Subcutaneous abdominal adipose tissue (tissue), 5 donors: ENCODE data around the gene USP20.
A peak's percentile ranks its signal among the peaks of the same experiment; 100 is the strongest.

Experiments used
- H3K27ac ChIP-seq: one replicate; pipeline ENCODE4 v1.7.0; 2013; ENCODE audit warnings: low read depth, mild to moderate bottlenecking, inconsistent platforms, low read length, moderate library complexity
- H3K27me3 ChIP-seq, 5 donors: one replicate each; pipeline ENCODE4 v1.7.0; 2013; ENCODE audit warnings: low read length in 5 of 5, inconsistent platforms in 1 of 5; ENCODE audit not compliant: control insufficient read depth in 5 of 5, insufficient read depth in 4 of 5
- H3K36me3 ChIP-seq, 5 donors: one replicate each; pipeline ENCODE4 v1.7.0; 2013; ENCODE audit warnings: low read length in 5 of 5; ENCODE audit not compliant: control insufficient read depth in 5 of 5, insufficient read depth in 5 of 5
- H3K4me1 ChIP-seq, 5 donors: one replicate each; pipeline ENCODE4 v1.7.0; 2013; ENCODE audit warnings: low read length in 5 of 5, mild to moderate bottlenecking in 3 of 5, moderate library complexity in 1 of 5; ENCODE audit not compliant: control insufficient read depth in 5 of 5, insufficient read depth in 5 of 5
- H3K4me3 ChIP-seq, 5 donors: one replicate each; pipeline ENCODE4 v1.7.0; 2013; ENCODE audit warnings: low read length in 5 of 5, low read depth in 1 of 5
- H3K9ac ChIP-seq, 5 donors: one replicate each; pipeline ENCODE4 v1.7.0; 2013; ENCODE audit warnings: low read length in 5 of 5, mild to moderate bottlenecking in 4 of 5, moderate library complexity in 3 of 5
- H3K9me3 ChIP-seq, 5 donors: one replicate each; pipeline ENCODE4 v1.7.0; 2013; ENCODE audit warnings: low read length in 5 of 5; ENCODE audit not compliant: control insufficient read depth in 5 of 5
- donor health status: healthy.
- donor health status: healthy.
- donor health status: healthy.
- donor health status: healthy.
- donor health status: healthy.

The USP20 gene

DNA sequence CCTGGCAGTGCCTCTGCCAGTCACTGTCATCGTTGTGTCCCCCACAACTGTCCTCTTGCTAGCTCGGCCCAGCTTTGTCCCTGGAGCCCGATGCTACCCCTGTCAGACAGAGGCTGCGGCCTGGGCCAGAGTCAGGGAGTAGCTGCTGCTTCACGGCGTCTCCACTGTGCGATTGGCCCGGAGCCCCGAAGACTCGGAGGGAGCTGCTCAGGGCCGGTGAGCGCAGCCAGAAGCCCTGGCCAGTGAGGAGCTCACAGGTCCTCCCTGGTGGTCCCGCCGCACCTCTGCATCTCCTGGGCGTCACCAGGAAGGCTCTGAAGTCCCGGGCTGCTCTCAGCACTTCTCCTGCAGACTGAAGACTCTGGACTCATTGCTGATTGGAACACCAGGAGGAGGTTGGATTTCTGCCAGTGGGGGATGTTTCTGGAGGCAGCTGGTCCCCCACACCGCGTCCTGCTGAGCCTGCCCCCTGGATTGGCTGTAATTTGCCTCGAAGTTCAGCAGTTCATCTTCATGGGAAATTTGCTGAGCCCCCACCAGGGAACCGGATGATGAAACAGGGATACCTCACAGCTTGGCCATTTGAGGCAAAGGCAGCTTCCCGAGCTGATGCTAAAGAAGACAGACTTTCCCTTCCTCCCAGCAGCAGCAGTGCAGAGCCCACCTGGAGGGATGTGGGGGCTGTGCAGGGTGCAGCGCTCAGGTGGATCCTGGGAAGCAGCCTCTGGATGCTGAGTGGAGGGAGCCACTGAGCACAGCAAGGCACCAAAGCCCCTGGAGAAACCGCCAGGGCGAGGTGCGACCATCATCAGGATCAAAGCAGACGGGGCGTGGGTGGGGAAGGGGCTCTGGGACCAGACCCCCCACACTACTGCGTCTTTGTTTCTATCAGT is 45.6 kb downstream of the USP20 start:
- H3K9ac ChIP-seq, result no peak overlapping the region
- peaks cover 0 to 46% (median 18%) of the 10 kb centered on the region in 5 donors for H3K36me3 ChIP-seq
- H3K4me3 ChIP-seq, result no peak overlapping the region
- no peaks in the 10 kb centered on the region for H3K27me3 ChIP-seq
- H3K27ac ChIP-seq, result no peak overlapping the region
- peaks cover 0 to 21% (median 19%) of the 10 kb centered on the region in 5 donors for H3K4me1 ChIP-seq
- no peaks in the 10 kb centered on the region for H3K9me3 ChIP-seq

DNA sequence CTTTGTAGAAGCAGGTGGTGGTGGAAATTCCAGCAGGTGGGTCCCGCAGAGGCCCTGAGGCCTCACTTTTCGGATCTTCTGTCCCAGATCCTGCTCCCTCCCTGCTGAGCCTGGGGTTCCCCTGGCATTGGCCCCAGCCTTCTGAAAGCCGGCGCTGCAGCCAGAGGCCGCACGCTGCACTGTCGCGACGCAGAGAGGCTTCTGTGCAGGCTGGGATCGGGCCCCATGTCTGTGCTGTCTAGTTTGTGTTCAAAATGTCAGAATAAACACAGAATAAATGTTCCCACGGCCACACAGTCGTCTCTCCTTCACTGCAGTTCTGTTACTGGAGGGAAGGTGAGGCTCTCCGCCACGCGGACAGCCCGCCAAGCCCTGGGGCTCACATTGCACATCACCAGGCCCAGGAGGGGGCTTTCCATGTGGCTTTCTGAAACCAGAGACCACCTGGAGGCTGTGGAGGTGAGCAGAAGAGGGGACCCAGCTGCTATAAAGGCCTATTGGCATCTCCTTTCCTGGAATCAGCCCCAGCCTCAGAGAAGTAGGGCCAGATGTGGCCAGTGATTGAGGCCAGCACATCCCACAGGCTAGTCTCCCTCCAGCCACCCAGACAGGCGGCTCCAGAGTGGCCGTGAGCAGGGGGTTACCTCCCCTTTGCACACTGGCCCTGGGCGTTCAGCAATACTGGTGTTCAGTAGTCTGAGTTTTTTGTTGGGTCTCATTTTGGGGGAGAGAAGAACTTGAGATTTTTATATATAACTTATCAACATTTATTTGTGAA is 46.5 kb downstream of the USP20 start:
- Histone ChIP-seq H3K27me3 (no peaks in the 10 kb centered on the region), H3K36me3 (peaks cover 0 to 42% (median 13%) of the 10 kb centered on the region in 5 donors), H3K9me3 (no peaks in the 10 kb centered on the region), H3K4me1 (peaks cover 3 to 29% (median 27%) of the 10 kb centered on the region in 5 donors), H3K4me3 (no peak overlapping the region), H3K27ac (no peak overlapping the region), H3K9ac (no peak overlapping the region)

DNA sequence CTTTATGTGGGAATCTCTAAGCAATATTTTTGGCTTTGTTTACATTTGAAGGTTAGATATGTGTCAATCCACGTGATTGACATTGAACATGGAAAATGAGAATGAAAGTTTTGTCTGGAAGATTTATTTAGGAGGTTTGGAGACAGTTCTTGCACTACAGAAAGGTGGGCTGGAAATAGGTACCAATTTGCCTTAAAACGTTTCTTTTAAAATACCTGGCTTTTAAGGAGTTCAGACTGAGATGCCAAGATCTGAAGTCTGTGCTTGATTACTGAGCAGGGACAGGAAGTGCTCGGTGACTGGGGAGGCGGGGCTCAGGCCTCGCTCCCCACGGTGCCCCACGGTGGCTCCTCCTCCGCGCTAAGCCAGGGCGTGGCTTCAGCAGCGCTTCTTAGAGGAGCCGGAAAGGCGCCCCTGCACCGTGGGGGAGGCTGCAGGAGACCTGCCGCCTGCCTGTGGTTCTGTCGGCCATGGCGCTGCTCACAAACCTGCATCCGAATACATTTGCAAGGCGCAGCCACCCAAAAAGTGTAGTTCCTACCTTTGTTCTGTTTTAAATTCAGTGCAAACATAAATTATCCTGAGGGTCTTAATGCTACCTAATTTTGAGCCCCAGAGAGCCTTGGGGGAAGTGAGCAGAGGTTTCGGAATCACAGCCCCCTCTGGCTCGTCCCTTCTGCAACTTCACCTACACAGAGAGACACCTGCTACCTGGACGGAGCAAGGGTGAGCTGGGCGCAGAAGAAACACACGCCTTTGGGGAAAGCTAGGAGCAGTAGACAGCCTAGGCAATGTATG is 49.2 kb downstream of the USP20 start:
- H3K9ac ChIP-seq, result peak overlapping the region in 3 of 5 donors; percentile 59 to 80 (median 76)
- H3K36me3 ChIP-seq, result peaks cover 0 to 34% (median 5%) of the 10 kb centered on the region in 5 donors
- peak overlapping the region; percentile 54 to 79 (median 62) for H3K4me3 ChIP-seq
- H3K9me3 ChIP-seq, result no peaks in the 10 kb centered on the region
- H3K27me3 ChIP-seq, result no peaks in the 10 kb centered on the region
- peak overlapping the region; percentile 57 for H3K27ac ChIP-seq
- peaks cover 3 to 50% (median 30%) of the 10 kb centered on the region in 5 donors for H3K4me1 ChIP-seq

DNA sequence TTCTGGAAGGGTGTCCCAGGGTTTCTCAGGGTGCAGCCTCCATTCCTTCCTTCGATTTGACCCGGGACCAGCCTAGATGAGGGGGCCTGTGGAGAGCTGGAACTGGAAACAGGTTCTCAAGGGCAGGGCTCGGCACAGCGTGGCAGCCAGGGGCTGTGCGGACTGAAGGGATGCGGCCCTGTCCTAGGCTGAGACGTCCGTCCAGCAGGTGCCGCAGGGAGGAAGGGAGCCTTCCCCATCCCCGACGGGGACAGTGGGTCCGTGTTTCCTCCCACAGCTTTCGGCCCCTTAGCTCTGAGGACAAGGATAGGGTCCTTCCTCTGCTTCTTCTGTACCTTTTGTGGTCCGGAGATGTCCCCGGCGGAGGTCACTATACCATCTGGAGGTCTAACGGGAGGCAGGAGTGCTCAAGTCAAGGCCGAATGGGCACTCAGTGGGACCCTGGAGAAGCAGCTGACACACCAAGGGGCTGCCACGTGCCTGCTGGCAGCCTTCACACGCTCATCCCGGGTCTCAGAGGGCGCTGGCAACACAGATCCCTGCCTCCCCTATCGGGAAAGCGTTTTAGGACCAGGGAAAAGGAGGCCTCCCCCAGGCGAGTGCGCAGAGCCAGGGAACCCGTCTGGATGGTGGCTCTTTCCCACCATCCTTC is 49.9 kb downstream of the USP20 start:
- Histone ChIP-seq H3K4me3 (peak overlapping the region; percentile 54 to 79 (median 62)), H3K9ac (peak overlapping the region; percentile 48 to 80 (median 68)), H3K36me3 (peaks cover 0 to 33% (median 12%) of the 10 kb centered on the region in 5 donors), H3K27me3 (no peaks in the 10 kb centered on the region), H3K4me1 (peaks cover 3 to 57% (median 30%) of the 10 kb centered on the region in 5 donors), H3K27ac (peak overlapping the region; percentile 57), H3K9me3 (no peaks in the 10 kb centered on the region)

DNA sequence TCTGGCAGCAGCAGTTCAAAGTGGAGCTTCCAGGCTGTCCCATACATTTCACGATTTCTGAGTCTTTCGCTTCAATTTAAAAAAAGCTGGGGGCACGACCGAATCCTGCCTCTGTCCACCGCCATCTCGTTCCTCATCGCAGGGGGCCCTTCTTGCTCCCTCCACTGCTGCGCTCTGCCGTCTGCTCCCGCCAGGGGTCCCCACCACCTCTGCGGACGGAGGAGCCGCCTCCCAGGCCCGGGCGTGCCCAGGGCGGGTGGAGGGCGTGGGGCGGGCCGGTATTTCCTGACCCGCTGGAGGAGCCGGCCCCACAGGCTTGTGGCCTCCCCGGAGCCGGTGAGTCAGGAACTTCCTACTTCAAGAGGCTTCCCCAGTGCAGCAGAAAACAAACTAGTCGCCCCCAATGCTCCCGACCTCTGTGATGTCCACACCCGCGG is 50.4 kb downstream of the USP20 start:
- Histone ChIP-seq H3K4me1 (peaks cover 3 to 57% (median 30%) of the 10 kb centered on the region in 5 donors), H3K27ac (peak overlapping the region; percentile 57), H3K4me3 (peak overlapping the region; percentile 54 to 71 (median 62)), H3K9me3 (no peaks in the 10 kb centered on the region), H3K9ac (peak overlapping the region; percentile 48 to 80 (median 68)), H3K36me3 (peaks cover 0 to 27% (median 12%) of the 10 kb centered on the region in 5 donors), H3K27me3 (no peaks in the 10 kb centered on the region)

DNA sequence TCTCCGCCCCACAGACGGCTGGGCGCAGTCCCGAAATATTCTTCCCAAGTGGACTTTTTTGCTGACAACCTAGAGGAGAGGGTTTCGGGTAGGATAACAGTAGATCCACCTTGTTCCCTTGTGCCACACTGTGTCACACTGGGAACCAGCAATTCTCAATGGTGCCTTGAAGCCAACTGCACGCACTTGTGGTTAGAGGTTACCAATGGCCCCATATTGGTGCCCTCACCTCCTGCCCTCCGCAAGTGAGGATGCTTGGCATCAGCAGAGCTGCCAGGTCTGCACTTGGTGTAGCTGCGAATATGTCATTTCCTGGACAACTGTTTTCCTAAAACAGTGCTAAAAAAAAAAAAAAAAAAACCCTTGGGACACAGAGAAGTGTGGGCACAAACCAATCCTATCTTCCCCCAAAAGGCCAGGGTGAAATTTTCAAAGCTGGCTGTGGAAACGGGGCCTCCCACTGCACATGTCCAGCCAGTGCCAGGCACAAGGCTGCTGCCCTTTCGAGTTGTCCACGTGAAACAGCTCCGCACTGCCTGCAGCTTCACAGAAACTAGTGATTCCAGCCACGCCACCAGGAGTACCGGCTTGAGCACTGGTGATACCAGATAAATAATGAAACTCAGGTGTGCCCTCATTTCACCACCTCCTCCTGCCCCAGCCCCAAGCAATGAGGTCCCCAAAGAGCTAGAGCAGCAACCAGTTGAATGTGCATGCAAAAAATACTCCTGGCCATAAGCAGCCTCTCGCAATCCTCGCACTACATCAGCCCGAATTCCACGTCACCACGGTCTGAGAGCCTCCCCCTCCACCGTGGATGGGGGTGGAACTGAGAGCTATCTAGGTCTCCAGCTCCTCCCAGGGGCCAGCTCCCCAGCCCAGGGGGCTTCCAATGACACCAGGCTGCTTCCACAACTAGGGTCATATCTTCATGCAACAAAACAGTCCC is 51.2 kb downstream of the USP20 start:
- no peaks in the 10 kb centered on the region for H3K27me3 ChIP-seq
- peak overlapping the region in 1 of 5 donors; percentile 41 for H3K9ac ChIP-seq
- peaks cover 3 to 57% (median 30%) of the 10 kb centered on the region in 5 donors for H3K4me1 ChIP-seq
- H3K36me3 ChIP-seq, result peaks cover 0 to 20% (median 12%) of the 10 kb centered on the region in 5 donors
- H3K9me3 ChIP-seq, result no peaks in the 10 kb centered on the region
- peak overlapping the region; percentile 34 to 62 (median 57) for H3K4me3 ChIP-seq
- H3K27ac ChIP-seq, result peak overlapping the region; percentile 30

DNA sequence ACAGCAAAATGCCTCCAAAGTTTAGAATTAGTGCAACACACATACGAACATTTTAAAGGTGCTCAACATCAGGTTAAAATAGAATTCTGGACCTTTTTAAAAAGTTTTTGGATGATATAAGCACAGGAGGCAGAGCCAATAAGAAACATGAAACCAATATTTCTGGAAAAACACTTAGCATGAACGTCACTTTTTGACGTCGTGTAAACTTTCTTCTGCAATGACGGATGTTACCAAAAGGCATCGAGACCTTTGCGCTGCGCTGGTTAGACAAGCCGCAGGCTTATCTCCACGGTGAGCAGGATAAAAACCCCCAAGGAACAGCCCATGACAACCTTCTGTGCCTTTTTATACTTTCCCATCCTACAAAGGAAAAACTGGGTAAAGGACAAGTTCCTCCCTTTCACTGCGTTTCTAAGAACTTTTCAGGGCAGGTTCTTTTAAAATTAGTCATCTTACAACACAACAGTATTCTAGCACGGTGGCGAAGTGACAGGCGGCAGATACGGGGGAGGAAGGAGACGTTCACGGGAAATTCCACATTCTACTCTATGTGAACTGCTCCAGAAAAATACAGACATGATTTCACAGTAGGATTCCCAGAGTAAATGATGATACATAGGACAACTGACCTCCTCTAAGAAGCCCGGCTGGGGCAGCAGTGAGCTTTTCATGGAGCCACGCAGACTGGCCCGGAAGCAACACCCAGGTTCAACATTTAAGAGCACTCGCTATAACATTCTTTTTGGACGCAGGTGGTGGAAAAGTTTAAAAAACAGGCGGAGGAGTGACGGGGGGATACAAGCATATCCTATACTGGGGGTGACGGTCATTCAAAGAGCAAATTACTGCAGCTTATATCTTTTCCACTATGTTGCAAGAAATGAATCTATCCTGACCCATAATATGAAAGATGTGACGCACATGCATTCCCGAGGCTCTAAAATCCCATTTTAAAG is 52.4 kb downstream of the USP20 start:
- H3K36me3 ChIP-seq, result peaks cover 0 to 14% (median 7%) of the 10 kb centered on the region in 5 donors
- no peak overlapping the region for H3K9ac ChIP-seq
- H3K4me3 ChIP-seq, result peak overlapping the region in 3 of 5 donors; percentile 44 to 62 (median 56)
- no peaks in the 10 kb centered on the region for H3K9me3 ChIP-seq
- peaks cover 3 to 57% (median 30%) of the 10 kb centered on the region in 5 donors for H3K4me1 ChIP-seq
- no peaks in the 10 kb centered on the region for H3K27me3 ChIP-seq
- no peak overlapping the region for H3K27ac ChIP-seq
